SU-DHL-6 (cell line): ENCODE data around the gene LBH.

Source experiments
- H2AFZ ChIP-seq: fragments of 200-600 bp; sonication (generic); 2 replicates; pipeline ENCODE4 v1.6.1; 2014; ENCODE audit warnings: low read depth, mild to moderate bottlenecking, moderate library complexity, mixed read lengths, antibody characterized with exemption, low read length; ENCODE audit not compliant: severe bottlenecking
- H3F3A ChIP-seq: fragments of 200-600 bp; shearing (Covaris generic); 2 replicates; pipeline ENCODE4 v1.6.0; 2016; ENCODE audit warnings: antibody characterized with exemption, mild to moderate bottlenecking; ENCODE audit not compliant: insufficient read depth
- H3K27ac ChIP-seq: fragments of 200-600 bp; sonication (generic); 2 replicates; pipeline ENCODE4 v1.5.1; 2016; ENCODE audit warnings: low read depth, mild to moderate bottlenecking, low read length, moderate library complexity, mixed read lengths
- H3K27me3 ChIP-seq: fragments of 200-600 bp; sonication (generic), shearing (Covaris generic); 2 replicates; pipeline ENCODE4 v1.6.0; 2014; ENCODE audit warnings: mild to moderate bottlenecking, low read length
- H3K36me3 ChIP-seq: fragments of 200-600 bp; sonication (generic); 2 replicates; pipeline ENCODE4 v1.6.1; 2014; ENCODE audit warnings: mild to moderate bottlenecking, low read length, mixed read lengths
- H3K4me2 ChIP-seq: fragments of 300-600, 200-600 bp; shearing (Covaris generic), sonication (generic); 2 replicates; pipeline ENCODE4 v1.6.0; 2014; ENCODE audit warnings: low read length, low read depth, mild to moderate bottlenecking; ENCODE audit not compliant: poor library complexity, severe bottlenecking
- H3K4me3 ChIP-seq: fragments of 200-600 bp; sonication (generic); 2 replicates; pipeline ENCODE4 v1.5.1; 2014; ENCODE audit warnings: antibody characterized with exemption, low read length, mild to moderate bottlenecking, mixed read lengths; ENCODE audit not compliant: insufficient read depth, poor library complexity, severe bottlenecking
- H3K79me2 ChIP-seq: fragments of 200-600 bp; sonication (generic); 2 replicates; pipeline ENCODE4 v1.6.1; 2014; ENCODE audit warnings: mild to moderate bottlenecking, low read length, moderate library complexity; ENCODE audit not compliant: insufficient read depth
- H3K9ac ChIP-seq: fragments of 200-600 bp; sonication (generic); 2 replicates; pipeline ENCODE4 v1.7.0; 2014; ENCODE audit warnings: mild to moderate bottlenecking, low read length
- H3K9me2 ChIP-seq: fragments of 200-600 bp; sonication (generic); replicated peaks from 2 replicates; pipeline ENCODE4 v1.6.1; 2014; ENCODE audit warnings: low read length; ENCODE audit not compliant: insufficient read depth
- H3K9me3 ChIP-seq: fragments of 200-600 bp; sonication (generic); 2 replicates; pipeline ENCODE4 v1.6.1; 2014; ENCODE audit warnings: low read length, mixed read lengths; ENCODE audit not compliant: insufficient read depth
- H4K20me1 ChIP-seq: fragments of 200-600 bp; sonication (generic); 2 replicates; pipeline ENCODE4 v1.6.1; 2014; ENCODE audit warnings: low read depth, mild to moderate bottlenecking, antibody characterized with exemption, low read length, moderate library complexity, mixed read lengths
- EZH2phosphoT487 ChIP-seq: fragments of 200-600 bp; sonication (generic), shearing (Covaris generic); conservative IDR thresholded peaks from 2 replicates; pipeline ENCODE4 v1.6.1; 2018; ENCODE audit warnings: mild to moderate bottlenecking, antibody characterized with exemption, low read length, moderate library complexity, mixed read lengths
- TF ChIP-seq, protein P1 (sequence below): fragments of 200-600 bp; sonication (generic); IDR thresholded peaks from one replicate; pipeline ENCODE4 v1.5.1; 2017; ENCODE audit warnings: antibody characterized with exemption, mild to moderate bottlenecking, low read length, moderate library complexity; ENCODE audit not compliant: insufficient read depth, poor library complexity, severe bottlenecking

Gene LBH

DNA sequence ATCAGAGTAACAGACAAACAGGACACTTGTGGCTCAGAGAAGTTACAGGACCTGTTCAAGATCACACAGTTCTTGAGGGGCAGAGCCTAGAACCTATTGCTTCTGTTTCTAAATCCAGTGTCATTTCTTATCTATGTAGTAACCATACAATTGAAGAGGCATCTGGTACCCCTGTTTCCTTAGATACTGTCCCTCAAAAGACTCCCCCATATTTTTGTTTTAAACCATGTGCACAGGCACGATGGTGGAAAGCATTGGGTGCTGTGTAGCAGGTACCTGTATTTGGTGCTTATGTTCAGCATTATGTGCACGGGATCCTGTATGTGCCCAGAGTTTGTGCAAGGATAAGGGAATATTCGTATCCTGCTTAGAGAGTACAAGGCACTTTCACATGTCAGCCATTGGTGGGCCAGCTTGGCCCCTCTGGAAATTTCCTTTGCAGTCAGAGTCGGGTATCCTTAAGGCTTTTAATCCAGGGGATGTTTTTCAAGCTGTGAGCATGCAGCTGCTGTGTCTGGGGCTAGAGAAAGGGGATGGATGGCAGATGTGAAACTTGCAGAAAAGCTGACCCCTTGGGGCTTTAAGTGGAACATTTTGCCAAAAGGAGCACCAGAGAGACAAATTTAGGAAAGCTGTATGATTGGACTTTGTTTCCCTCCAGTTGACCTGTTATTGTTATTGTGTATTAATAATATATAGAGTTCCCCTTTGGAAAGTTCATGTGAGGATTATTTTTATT is 2.1 kb downstream of the LBH start:
- Histone ChIP-seq H3K4me3 (no peak overlapping the region), H3K4me2 (peak overlapping the region; percentile 86), H3K9ac (peak overlapping the region; percentile 72; the same call in 1 of the 2 replicates), H3K36me3 (no peaks in the 10 kb centered on the region), H3K27me3 (no peaks in the 10 kb centered on the region), H3K79me2 (no peaks in the 10 kb centered on the region), H4K20me1 (no peaks in the 10 kb centered on the region), H3F3A (peaks cover 4% of the 10 kb centered on the region; the same call in 1 of the 2 replicates), H3K9me3 (no peaks in the 10 kb centered on the region), H2AFZ (no peak overlapping the region), H3K9me2 (no peaks in the 10 kb centered on the region), H3K27ac (no peak overlapping the region)
- TF ChIP-seq EZH2phosphoT487 = no peak
- TF ChIP-seq, protein P1, sequence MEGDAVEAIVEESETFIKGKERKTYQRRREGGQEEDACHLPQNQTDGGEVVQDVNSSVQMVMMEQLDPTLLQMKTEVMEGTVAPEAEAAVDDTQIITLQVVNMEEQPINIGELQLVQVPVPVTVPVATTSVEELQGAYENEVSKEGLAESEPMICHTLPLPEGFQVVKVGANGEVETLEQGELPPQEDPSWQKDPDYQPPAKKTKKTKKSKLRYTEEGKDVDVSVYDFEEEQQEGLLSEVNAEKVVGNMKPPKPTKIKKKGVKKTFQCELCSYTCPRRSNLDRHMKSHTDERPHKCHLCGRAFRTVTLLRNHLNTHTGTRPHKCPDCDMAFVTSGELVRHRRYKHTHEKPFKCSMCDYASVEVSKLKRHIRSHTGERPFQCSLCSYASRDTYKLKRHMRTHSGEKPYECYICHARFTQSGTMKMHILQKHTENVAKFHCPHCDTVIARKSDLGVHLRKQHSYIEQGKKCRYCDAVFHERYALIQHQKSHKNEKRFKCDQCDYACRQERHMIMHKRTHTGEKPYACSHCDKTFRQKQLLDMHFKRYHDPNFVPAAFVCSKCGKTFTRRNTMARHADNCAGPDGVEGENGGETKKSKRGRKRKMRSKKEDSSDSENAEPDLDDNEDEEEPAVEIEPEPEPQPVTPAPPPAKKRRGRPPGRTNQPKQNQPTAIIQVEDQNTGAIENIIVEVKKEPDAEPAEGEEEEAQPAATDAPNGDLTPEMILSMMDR = no peak

DNA sequence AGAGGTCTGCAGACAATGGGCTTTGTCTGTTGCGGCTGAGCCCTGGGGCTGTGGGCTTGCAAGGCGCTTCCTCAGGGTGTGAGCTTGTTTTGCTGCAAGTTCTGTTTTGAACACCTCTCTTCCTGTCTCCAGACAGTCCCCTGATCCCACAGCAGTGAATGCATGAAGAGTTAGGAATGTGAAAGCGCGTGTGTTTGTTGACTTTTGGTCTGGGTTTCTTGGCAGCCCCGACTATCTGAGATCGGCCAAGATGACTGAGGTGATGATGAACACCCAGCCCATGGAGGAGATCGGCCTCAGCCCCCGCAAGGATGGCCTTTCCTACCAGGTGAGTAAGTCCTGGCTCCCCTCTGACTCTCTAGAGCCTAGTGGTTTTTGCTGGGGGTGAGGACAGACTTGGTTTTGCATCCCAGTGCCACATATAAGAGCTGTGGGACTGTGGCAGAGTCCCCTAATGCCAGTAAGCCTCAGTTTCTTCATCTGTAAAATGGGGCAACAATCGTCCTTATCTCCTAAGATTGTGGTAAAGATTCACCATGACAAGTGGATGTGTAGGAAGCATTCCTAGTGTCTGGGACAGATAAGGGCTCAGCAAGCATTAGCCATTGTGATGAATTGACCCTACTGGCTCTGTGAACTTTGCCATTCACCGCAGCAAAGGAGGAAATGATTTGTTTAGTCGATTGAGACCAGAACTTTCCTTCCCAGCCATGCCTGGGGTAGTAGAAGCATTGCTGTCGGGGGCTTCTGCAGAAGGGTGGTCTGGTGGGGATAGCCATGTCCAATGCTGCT is 3.0 kb downstream of the LBH start:
- H3K9me3 ChIP-seq = no peaks in the 10 kb centered on the region
- no peak overlapping the region for H3K9ac ChIP-seq
- no peak for TF ChIP-seq EZH2phosphoT487
- TF ChIP-seq, protein P1 = no peak
- no peaks in the 10 kb centered on the region for H3K27me3 ChIP-seq
- no peak overlapping the region for H2AFZ ChIP-seq
- no peak overlapping the region for H3K27ac ChIP-seq
- no peaks in the 10 kb centered on the region for H3K79me2 ChIP-seq
- H3K4me2 ChIP-seq = no peak overlapping the region
- H3K9me2 ChIP-seq = no peaks in the 10 kb centered on the region
- H3K4me3 ChIP-seq = no peak overlapping the region
- no peaks in the 10 kb centered on the region for H3K36me3 ChIP-seq
- no peaks in the 10 kb centered on the region for H4K20me1 ChIP-seq
- H3F3A ChIP-seq = peaks cover 4% of the 10 kb centered on the region; the same call in 1 of the 2 replicates

DNA sequence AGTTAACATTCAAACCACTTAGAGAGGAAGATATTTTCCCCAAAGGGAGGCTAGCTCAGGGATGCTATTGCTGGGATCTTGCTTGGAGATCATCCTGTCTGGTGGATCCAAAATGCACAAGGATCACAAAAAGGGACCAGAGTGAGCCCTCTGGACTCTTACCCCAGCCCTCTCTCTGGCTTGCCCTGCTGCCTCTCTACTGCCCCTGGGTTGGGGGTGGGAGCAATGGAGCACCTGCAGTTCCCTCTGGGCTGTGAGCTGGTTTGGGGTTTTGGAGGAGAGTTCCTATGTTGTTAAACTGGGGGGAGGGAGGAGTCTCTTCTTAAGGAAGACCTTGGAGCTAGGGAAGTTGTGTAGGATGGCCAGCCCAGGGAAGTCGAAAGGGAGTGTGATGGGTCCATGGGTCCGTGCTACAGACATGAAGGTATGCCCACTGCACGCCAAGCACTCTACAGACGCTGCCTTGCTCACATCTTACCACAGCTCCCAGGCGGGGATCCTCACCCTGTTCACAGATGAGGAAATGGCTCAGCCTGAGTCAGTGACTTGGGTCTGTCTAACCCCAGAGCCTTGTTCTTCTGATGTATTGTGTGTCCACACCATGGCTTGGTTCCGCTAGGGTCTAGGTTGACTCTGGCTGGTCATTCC is 3.8 kb downstream of the LBH start:
- TF ChIP-seq, protein P1 = no peak
- TF ChIP-seq EZH2phosphoT487 = no peak
- no peak overlapping the region for H3K9ac ChIP-seq
- no peak overlapping the region for H3K27ac ChIP-seq
- H3K36me3 ChIP-seq = no peaks in the 10 kb centered on the region
- no peaks in the 10 kb centered on the region for H3K27me3 ChIP-seq
- H3K4me2 ChIP-seq = no peak overlapping the region
- no peak overlapping the region for H3K4me3 ChIP-seq
- no peaks in the 10 kb centered on the region for H3K9me3 ChIP-seq
- no peaks in the 10 kb centered on the region for H4K20me1 ChIP-seq
- no peak overlapping the region for H2AFZ ChIP-seq
- H3F3A ChIP-seq = peaks cover 3% of the 10 kb centered on the region; the same call in 1 of the 2 replicates
- H3K79me2 ChIP-seq = no peaks in the 10 kb centered on the region
- H3K9me2 ChIP-seq = no peaks in the 10 kb centered on the region
